ENCODE results near the gene ZFP90. TPM values are rescaled to one million over a fixed set of nuclear protein-coding genes. Genes with fewer than 3 reads are reported as not detected.

Gene ZFP90
- total and polyA plus RNA-seq, 2 donors (not counting 1 experiment from before 2014, with no cell fraction given): 18.7 to 42.8 TPM

GRCh38 chr16:68612996-68613395, 73.9 kb downstream of the ZFP90 start:
- Histone ChIP-seq H3K4me1 (ENCODE audit: control insufficient read depth, extremely low read depth, insufficient read depth, low read length) (no peaks in the 10 kb centered on the region), H3K4me3 (replicated peaks in 1 of 4; ENCODE audit: control extremely low read depth in 1 of 4, insufficient read depth in 1 of 4, low read depth in 3 of 4, low read length in 4 of 4) (no peak overlapping the region), H2AFZ (ENCODE audit: low read length) (no peak overlapping the region), H3K36me3 (ENCODE audit: control insufficient read depth, insufficient read depth, low read length) (no peaks in the 10 kb centered on the region), H3K27me3 (ENCODE audit: control insufficient read depth, insufficient read depth, low read length) (no peaks in the 10 kb centered on the region), H3K4me2 (ENCODE audit: extremely low read depth, insufficient read depth, low read length) (no peak overlapping the region), H3K27ac (ENCODE audit: insufficient read depth, low read length) (no peak overlapping the region), H3K9ac (ENCODE audit: insufficient read depth, low read length) (no peak overlapping the region), H4K20me1 (ENCODE audit: control insufficient read depth, extremely low read depth, insufficient read depth, low read length) (no peaks in the 10 kb centered on the region), H3K9me3 (ENCODE audit: control insufficient read depth, insufficient read depth, low read depth, low read length) (no peaks in the 10 kb centered on the region), H3K79me2 (ENCODE audit: control insufficient read depth, insufficient read depth, low read length) (no peaks in the 10 kb centered on the region)
- no peak for TF ChIP-seq EZH2 (IDR thresholded peaks at IDR 0.05; ENCODE audit: low read length, missing control alignments)
- DNase-seq (ENCODE audit: low read depth in 2 of 2): peak in 1 of 2 donors; percentile 64

- Histone ChIP-seq H3K27ac (ENCODE audit: insufficient read depth, low read length) (no peak overlapping the region), H3K4me1 (ENCODE audit: control insufficient read depth, extremely low read depth, insufficient read depth, low read length) (no peaks in the 10 kb centered on the region), H3K36me3 (ENCODE audit: control insufficient read depth, insufficient read depth, low read length) (no peaks in the 10 kb centered on the region), H3K4me2 (ENCODE audit: extremely low read depth, insufficient read depth, low read length) (no peak overlapping the region), H2AFZ (ENCODE audit: low read length) (no peak overlapping the region), H3K27me3 (ENCODE audit: control insufficient read depth, insufficient read depth, low read length) (no peaks in the 10 kb centered on the region), H3K79me2 (ENCODE audit: control insufficient read depth, insufficient read depth, low read length) (no peaks in the 10 kb centered on the region), H3K9me3 (ENCODE audit: control insufficient read depth, insufficient read depth, low read depth, low read length) (no peaks in the 10 kb centered on the region), H3K9ac (ENCODE audit: insufficient read depth, low read length) (no peak overlapping the region), H3K4me3 (replicated peaks in 1 of 4; ENCODE audit: control extremely low read depth in 1 of 4, insufficient read depth in 1 of 4, low read depth in 3 of 4, low read length in 4 of 4) (no peak overlapping the region), H4K20me1 (ENCODE audit: control insufficient read depth, extremely low read depth, insufficient read depth, low read length) (no peaks in the 10 kb centered on the region)
- no peak for TF ChIP-seq EZH2 (IDR thresholded peaks at IDR 0.05; ENCODE audit: low read length, missing control alignments)
- no peak for TF ChIP-seq CTCF (conservative IDR thresholded peaks at IDR 0.05 in 1 of 2, IDR thresholded peaks at IDR 0.05 in 1 of 2; ENCODE audit: low read depth in 1 of 2, low read length in 2 of 2)
- no peak for DNase-seq (ENCODE audit: low read depth in 2 of 2)
Measured at GRCh38 chr16:68617734-68618133, 78.6 kb downstream of the ZFP90 start.

Other genes starting within 250 kb of the ZFP90 start
- gene SLC7A6OS, start 228.3 kb upstream of the ZFP90 start, total RNA-seq: 16.4 and 19.5 TPM in 2 replicates
- 8.7 and 10.0 TPM in 2 replicates for gene SLC7A6OS, start 228.3 kb upstream of the ZFP90 start, polyA plus RNA-seq
- gene PRMT7, start 228.3 kb upstream of the ZFP90 start, total RNA-seq: 39.3 and 44.4 TPM in 2 replicates
- gene PRMT7, start 228.3 kb upstream of the ZFP90 start, polyA plus RNA-seq: 24.0 and 34.0 TPM in 2 replicates
- under 0.01 TPM in 2 replicates for gene SMPD3, start 90.8 kb upstream of the ZFP90 start, total RNA-seq
- 0.01 and 0.08 TPM in 2 replicates for gene SMPD3, start 90.8 kb upstream of the ZFP90 start, polyA plus RNA-seq
- 0.26 TPM in 1 of 2 replicates, not detected in the other for gene CDH3, start 106.0 kb downstream of the ZFP90 start, total RNA-seq
- 0.05 and 0.14 TPM in 2 replicates for gene CDH3, start 106.0 kb downstream of the ZFP90 start, polyA plus RNA-seq
- gene CDH1, start 198.0 kb downstream of the ZFP90 start, total RNA-seq: under 0.01 TPM in 1 of 2 replicates, not detected in the other
- 0.02 and 0.24 TPM in 2 replicates for gene CDH1, start 198.0 kb downstream of the ZFP90 start, polyA plus RNA-seq